Neural progenitor cell (in vitro differentiated cells): Measurements from ENCODE around the gene LTB4R. TPM values are rescaled to one million over a fixed set of nuclear protein-coding genes. Genes with fewer than 3 reads are reported as not detected.

ENCODE experiments used
- DNase-seq: peaks from one replicate; pipeline ENCODE4 v3.0.0-alpha.2; 2016; ENCODE audit warnings: low spot score
- H2AFZ ChIP-seq: fragments of 200-600 bp; sonication (generic); replicated peaks from 2 replicates; pipeline ENCODE4 v1.6.1; 2016; ENCODE audit warnings: antibody characterized with exemption
- H3F3A ChIP-seq: fragments of 200-600 bp; sonication (generic); 2 replicates; pipeline ENCODE4 v1.6.1; 2016; ENCODE audit warnings: antibody characterized with exemption, low read depth
- H3K27ac ChIP-seq: fragments of 200-600 bp; sonication (generic); 2 replicates; pipeline ENCODE4 v1.5.1; 2016; ENCODE audit warnings: mild to moderate bottlenecking
- H3K27me3 ChIP-seq: fragments of 200-600 bp; sonication (generic); 2 replicates; pipeline ENCODE4 v1.6.1; 2016; ENCODE audit warnings: mild to moderate bottlenecking, moderate library complexity
- H3K36me3 ChIP-seq: fragments of 200-600 bp; sonication (generic); 2 replicates; pipeline ENCODE4 v1.5.1; 2016
- H3K4me1 ChIP-seq: fragments of 200-600 bp; sonication (generic); 2 replicates; pipeline ENCODE4 v1.6.1; 2016; ENCODE audit warnings: mixed run types
- H3K4me2 ChIP-seq: fragments of 200-600 bp; sonication (generic); 2 replicates; pipeline ENCODE4 v1.6.1; 2016
- H3K4me3 ChIP-seq: fragments of 200-600 bp; sonication (generic); 2 replicates; pipeline ENCODE4 v1.5.1; 2016
- H3K79me2 ChIP-seq: fragments of 200-600 bp; sonication (generic); 2 replicates; pipeline ENCODE4 v1.6.1; 2016; ENCODE audit warnings: low read depth
- H3K9ac ChIP-seq: fragments of 200-600 bp; sonication (generic); 2 replicates; pipeline ENCODE4 v1.6.1; 2016
- H3K9me3 ChIP-seq: fragments of 200-600 bp; sonication (generic); 2 replicates; pipeline ENCODE4 v1.5.1; 2016; ENCODE audit warnings: low read depth
- H4K20me1 ChIP-seq: fragments of 200-600 bp; sonication (generic); 2 replicates; pipeline ENCODE4 v1.6.1; 2016; ENCODE audit warnings: low read depth
- H3K27ac Mint-ChIP-seq: 3 replicates; pipeline ENCODE4 v1.8.0; 2021; ENCODE audit warnings: mixed read lengths
- H3K27me3 Mint-ChIP-seq: 2 replicates; pipeline ENCODE4 v1.8.0; 2022; ENCODE audit warnings: low read depth, mild to moderate bottlenecking, inconsistent platforms, moderate library complexity, mixed read lengths; ENCODE audit not compliant: insufficient read depth
- H3K36me3 Mint-ChIP-seq: 3 replicates; pipeline ENCODE4 v1.8.0; 2021; ENCODE audit warnings: mixed read lengths
- H3K4me1 Mint-ChIP-seq: 3 replicates; pipeline ENCODE4 v1.8.0; 2021; ENCODE audit warnings: mixed read lengths
- H3K4me3 Mint-ChIP-seq: 3 replicates; pipeline ENCODE4 v1.8.0; 2021; ENCODE audit warnings: mild to moderate bottlenecking, moderate library complexity, mixed read lengths
- H3K9me3 Mint-ChIP-seq: 3 replicates; pipeline ENCODE4 v1.8.0; 2020; ENCODE audit warnings: mixed read lengths
- EZH2 ChIP-seq: fragments of 200-600 bp; sonication (generic); IDR thresholded peaks from 2 replicates; pipeline ENCODE4 v1.6.1; 2017; ENCODE audit warnings: antibody characterized with exemption, mild to moderate bottlenecking, moderate library complexity
- EZH2phosphoT487 ChIP-seq: fragments of 200-600 bp; sonication (generic); IDR thresholded peaks from 2 replicates; pipeline ENCODE4 v1.6.1; 2017; ENCODE audit warnings: antibody characterized with exemption
- total RNA-seq: library from RNA; depleted of rRNA; stranded (reverse); fragments of >200 nt; gene quantifications from 2 replicates; pipeline ENCODE4 v1.2.3, GENCODE V29; 2015; ENCODE audit warnings: low replicate concordance
- TF ChIP-seq, protein P1 (sequence below): fragments of 200-600 bp; sonication (generic); IDR thresholded peaks from 2 replicates; pipeline ENCODE4 v1.5.1; 2017; ENCODE audit warnings: antibody characterized with exemption, mild to moderate bottlenecking

The LTB4R gene
- total RNA-seq, 1 donor from 2014 or later, result 1.9 TPM

DNA sequence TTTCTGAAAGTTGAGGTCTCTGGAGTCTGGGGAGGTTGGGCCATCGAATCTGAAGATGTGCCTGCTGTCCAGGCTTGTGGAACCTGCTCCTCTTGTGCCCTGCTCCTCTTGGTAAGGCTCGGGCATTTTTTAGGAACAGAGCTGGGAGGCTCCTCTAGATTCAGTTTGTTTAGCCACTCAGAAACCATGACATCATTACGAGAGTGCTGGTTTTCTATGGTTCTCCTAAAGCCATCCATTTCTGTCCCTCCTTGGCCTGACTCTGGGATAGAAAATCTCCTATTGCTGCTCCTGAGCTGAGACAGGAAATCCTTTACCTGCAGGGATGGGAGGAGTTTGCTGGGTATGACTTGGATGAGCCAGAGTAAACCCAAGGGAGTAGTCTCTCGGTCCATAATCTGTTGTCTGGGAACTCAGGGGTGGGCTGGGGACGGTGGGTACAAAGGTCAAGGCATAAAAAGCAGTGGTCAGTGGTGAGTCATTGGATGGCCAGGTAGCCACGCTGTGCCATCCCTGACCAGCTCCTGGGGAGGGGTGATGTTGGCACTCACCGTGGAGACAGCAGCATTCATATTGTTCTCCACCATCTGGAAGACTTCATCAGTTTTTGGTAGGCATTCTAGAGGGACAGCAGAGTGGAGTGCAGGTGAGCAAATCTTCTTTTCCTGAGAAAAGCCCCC, 26.0 kb downstream of the LTB4R start:
- no peak overlapping the region for H3K9ac ChIP-seq
- H3K4me3 ChIP-seq, result no peak overlapping the region
- Mint-ChIP-seq H3K27me3 (peaks cover 88% of the 10 kb centered on the region), H3K9me3 (peaks cover 8% of the 10 kb centered on the region), H3K4me3 (no peak overlapping the region), H3K36me3 (no peaks in the 10 kb centered on the region), H3K27ac (peak overlapping the region; percentile 63), H3K4me1 (peaks cover 11% of the 10 kb centered on the region)
- no peak for DNase-seq
- no peaks in the 10 kb centered on the region for H3K9me3 ChIP-seq
- peaks cover 12% of the 10 kb centered on the region for H4K20me1 ChIP-seq
- no peak overlapping the region for H3K4me2 ChIP-seq
- H3K36me3 ChIP-seq, result no peaks in the 10 kb centered on the region
- TF ChIP-seq EZH2phosphoT487 (no peak), EZH2 (no peak)
- TF ChIP-seq, protein P1, sequence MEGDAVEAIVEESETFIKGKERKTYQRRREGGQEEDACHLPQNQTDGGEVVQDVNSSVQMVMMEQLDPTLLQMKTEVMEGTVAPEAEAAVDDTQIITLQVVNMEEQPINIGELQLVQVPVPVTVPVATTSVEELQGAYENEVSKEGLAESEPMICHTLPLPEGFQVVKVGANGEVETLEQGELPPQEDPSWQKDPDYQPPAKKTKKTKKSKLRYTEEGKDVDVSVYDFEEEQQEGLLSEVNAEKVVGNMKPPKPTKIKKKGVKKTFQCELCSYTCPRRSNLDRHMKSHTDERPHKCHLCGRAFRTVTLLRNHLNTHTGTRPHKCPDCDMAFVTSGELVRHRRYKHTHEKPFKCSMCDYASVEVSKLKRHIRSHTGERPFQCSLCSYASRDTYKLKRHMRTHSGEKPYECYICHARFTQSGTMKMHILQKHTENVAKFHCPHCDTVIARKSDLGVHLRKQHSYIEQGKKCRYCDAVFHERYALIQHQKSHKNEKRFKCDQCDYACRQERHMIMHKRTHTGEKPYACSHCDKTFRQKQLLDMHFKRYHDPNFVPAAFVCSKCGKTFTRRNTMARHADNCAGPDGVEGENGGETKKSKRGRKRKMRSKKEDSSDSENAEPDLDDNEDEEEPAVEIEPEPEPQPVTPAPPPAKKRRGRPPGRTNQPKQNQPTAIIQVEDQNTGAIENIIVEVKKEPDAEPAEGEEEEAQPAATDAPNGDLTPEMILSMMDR, result no peak
- H3F3A ChIP-seq, result peaks cover 12% of the 10 kb centered on the region
- no peaks in the 10 kb centered on the region for H3K79me2 ChIP-seq
- H3K27me3 ChIP-seq, result peaks cover 100% of the 10 kb centered on the region
- H3K4me1 ChIP-seq, result peaks cover 11% of the 10 kb centered on the region
- no peak overlapping the region for H3K27ac ChIP-seq
- H2AFZ ChIP-seq, result no peak overlapping the region

DNA sequence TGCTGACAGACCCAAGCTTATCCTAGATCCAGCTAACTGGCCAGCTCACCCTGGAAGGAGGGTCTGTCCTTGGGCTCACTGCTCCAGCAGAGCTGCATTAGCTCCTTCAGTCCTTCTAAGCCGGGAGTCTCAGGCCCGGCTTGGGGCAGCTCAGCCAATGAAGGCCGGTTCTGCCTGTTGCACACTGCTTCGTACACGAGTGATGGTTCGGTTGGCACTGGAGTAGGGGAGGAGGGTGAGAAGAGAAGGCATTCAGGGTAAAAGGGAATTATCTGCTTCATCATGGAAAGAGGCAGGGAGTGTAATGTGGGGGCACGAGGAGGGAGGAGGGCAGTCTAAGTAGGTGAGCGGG, 26.5 kb downstream of the LTB4R start:
- DNase-seq, result no peak
- H3K4me3 Mint-ChIP-seq, result peak overlapping the region; percentile 25
- Histone ChIP-seq H3K4me1 (peaks cover 8% of the 10 kb centered on the region), H4K20me1 (peaks cover 12% of the 10 kb centered on the region), H3K9ac (no peak overlapping the region), H3K4me2 (no peak overlapping the region), H3K36me3 (no peaks in the 10 kb centered on the region), H2AFZ (no peak overlapping the region), H3K79me2 (no peaks in the 10 kb centered on the region), H3K4me3 (no peak overlapping the region), H3K9me3 (no peaks in the 10 kb centered on the region), H3F3A (peaks cover 6% of the 10 kb centered on the region), H3K27me3 (peaks cover 100% of the 10 kb centered on the region), H3K27ac (no peak overlapping the region)
- no peaks in the 10 kb centered on the region for H3K36me3 Mint-ChIP-seq
- no peak overlapping the region for H3K27ac Mint-ChIP-seq
- peaks cover 88% of the 10 kb centered on the region for H3K27me3 Mint-ChIP-seq
- peaks cover 9% of the 10 kb centered on the region for H3K4me1 Mint-ChIP-seq
- H3K9me3 Mint-ChIP-seq, result peaks cover 10% of the 10 kb centered on the region
- no peak for TF ChIP-seq EZH2phosphoT487
- TF ChIP-seq, protein P1, result no peak

DNA sequence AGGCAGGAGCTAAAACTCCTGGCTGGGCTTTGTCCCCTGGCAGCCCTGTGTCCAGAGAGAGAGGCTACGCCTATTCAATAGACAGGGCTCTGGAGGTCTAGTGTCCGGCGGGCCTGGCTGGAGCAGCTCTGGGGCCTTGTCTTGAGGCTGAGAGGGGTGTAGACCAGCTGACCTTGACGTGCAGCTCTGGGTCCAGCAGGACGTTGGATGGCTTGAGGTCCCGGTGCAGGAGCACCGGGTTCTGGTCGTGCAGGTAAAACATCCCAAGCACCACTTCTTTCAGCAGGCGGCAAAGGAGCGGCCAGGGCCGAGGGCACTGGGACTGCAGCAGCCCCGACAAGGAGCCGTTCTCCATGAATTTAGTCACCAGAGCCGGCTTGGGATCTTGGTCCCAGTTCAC, 27.5 kb downstream of the LTB4R start:
- H3K4me1 ChIP-seq, result peaks cover 8% of the 10 kb centered on the region
- peaks cover 7% of the 10 kb centered on the region for H3K4me1 Mint-ChIP-seq
- no peaks in the 10 kb centered on the region for H3K36me3 Mint-ChIP-seq
- no peaks in the 10 kb centered on the region for H3F3A ChIP-seq
- peaks cover 100% of the 10 kb centered on the region for H3K27me3 ChIP-seq
- no peak overlapping the region for H3K9ac ChIP-seq
- H3K4me3 Mint-ChIP-seq, result no peak overlapping the region
- H4K20me1 ChIP-seq, result peaks cover 5% of the 10 kb centered on the region
- no peaks in the 10 kb centered on the region for H3K36me3 ChIP-seq
- no peak overlapping the region for H3K27ac ChIP-seq
- no peak overlapping the region for H2AFZ ChIP-seq
- H3K27ac Mint-ChIP-seq, result no peak overlapping the region
- no peaks in the 10 kb centered on the region for H3K79me2 ChIP-seq
- H3K9me3 Mint-ChIP-seq, result peaks cover 10% of the 10 kb centered on the region
- H3K4me3 ChIP-seq, result peak overlapping the region; percentile 43
- TF ChIP-seq EZH2 (no peak), EZH2phosphoT487 (no peak)
- TF ChIP-seq, protein P1, result no peak
- no peaks in the 10 kb centered on the region for H3K9me3 ChIP-seq
- peak overlapping the region; percentile 79 for H3K4me2 ChIP-seq
- H3K27me3 Mint-ChIP-seq, result peaks cover 82% of the 10 kb centered on the region
- no peak for DNase-seq
